GM19099 (cell line): Measurements from ENCODE around the gene CXXC5.

Experiments used
- POLR2A ChIP-seq: IDR thresholded peaks from 3 replicates; pipeline ENCODE4 v1.6.1; 2011; ENCODE audit warnings: low read depth; ENCODE audit not compliant: insufficient read length; ENCODE audit errors: extremely low read depth

Gene CXXC5

DNA sequence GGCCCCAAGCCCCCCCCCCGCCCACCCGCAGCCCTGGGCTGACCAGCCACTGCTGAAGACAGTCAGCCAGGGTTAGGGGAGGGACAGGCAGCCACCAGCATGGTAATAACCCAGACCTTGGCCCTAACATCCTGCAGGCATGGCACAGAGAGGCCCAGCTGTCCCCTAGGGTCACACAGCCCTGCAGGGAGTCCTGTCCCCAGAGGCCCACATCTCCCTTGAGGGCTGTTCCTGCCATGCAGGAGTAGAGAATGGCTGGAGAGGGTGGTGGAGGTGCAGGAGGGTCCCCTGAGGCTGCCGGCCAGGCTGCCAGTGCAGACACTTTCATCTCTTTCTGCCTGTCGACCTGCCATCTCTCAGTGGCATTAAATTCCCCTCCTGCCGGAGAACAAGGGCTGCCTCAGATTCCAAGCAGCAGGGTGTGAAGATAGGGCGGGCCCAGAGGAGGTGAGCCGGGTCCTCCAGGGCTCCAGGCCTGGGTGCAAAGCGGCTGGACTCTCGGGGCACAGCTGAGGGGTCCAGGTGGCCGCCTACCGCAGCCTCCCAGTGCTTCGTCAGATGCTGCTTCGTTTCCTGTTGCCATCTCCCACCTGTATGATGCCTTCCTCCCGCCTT, 40.0 kb downstream of the CXXC5 start:
- TF ChIP-seq POLR2A, result no peak

GRCh38 chr5:139688751-139689372, 40.7 kb downstream of the CXXC5 start:
- TF ChIP-seq POLR2A, result peak; percentile 6

DNA sequence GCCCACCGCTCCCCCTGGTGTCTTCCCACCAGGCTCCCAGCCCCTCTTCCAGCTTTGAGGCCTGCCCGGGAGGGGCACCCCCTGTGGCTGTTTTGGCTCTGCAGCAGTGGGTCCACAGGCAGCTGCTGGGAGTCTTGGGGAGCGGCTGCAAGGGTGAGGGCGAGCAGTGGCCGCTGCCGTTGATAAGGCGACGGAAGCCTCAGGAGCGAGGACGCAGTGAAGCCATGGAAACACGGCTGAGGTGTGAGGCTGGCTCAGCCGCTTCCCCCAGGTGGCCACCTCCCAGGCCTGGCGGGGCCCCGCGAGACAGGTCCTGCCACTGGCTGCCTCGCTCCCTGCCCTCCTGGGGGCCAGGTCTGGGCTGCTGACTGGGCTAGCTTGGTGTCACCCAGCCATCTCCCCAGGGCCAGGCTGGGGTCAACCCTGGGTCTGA, 41.5 kb downstream of the CXXC5 start:
- no peak for TF ChIP-seq POLR2A

GRCh38 chr5:139690064-139690802, 42.1 kb downstream of the CXXC5 start:
- no peak for TF ChIP-seq POLR2A

GRCh38 chr5:139690803-139691629, 42.9 kb downstream of the CXXC5 start:
- TF ChIP-seq POLR2A, result no peak

DNA sequence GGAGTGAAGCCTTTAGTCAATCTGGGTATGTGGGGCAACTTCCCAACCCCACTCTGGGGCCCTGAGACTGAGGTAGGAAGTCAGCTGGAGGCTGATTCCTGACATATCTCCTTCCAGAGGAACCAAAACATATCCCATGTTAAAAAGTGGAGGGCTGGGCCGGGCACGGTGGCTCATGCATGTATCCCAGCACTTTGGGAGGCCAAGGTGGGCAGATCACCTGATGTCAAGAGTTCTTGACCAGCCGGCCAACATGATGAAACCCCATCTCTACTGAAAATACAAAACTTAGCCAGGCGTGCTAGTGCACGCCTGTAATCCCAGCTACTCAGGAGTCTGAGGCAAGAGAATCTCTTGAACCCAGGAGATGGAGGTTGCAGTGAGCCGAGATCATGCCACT, 44.0 kb downstream of the CXXC5 start:
- TF ChIP-seq POLR2A, result no peak

- TF ChIP-seq POLR2A, result no peak
These were observed 44.6 kb downstream of the CXXC5 start for GRCh38 chr5:139692679-139693308.

DNA sequence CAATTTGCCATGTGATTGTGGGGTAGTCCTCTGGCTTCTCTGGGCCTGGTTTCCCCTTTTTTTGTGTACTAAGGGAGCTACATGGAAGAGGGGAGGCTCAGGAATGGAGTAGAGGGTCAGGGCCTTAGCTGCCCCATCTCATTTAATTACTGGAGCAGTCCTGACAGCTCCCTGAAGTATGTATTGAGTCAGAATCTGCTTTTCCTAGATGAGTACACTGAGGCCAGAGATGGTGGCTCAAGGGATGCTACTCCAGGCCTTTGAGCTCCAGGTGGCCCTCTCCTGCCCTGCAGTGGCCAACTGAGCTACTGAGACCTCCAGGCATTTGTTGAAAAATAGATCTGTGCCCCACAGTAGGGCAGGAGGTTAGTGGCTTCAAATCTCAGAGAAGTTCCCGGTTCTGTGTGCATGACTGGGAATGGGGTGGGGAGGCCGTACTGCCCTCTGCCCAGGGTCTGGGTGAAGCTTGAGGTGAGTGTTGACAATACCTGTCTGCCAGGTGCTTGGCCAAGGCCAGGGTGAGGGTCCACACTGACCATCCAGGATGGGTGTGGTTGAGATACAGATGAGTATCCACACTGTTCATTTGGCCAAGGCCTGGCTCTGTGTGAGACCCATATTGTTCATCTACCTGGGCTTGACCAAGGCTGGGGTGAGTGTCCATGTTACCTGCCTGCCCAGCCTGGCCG, 45.7 kb downstream of the CXXC5 start:
- no peak for TF ChIP-seq POLR2A

DNA sequence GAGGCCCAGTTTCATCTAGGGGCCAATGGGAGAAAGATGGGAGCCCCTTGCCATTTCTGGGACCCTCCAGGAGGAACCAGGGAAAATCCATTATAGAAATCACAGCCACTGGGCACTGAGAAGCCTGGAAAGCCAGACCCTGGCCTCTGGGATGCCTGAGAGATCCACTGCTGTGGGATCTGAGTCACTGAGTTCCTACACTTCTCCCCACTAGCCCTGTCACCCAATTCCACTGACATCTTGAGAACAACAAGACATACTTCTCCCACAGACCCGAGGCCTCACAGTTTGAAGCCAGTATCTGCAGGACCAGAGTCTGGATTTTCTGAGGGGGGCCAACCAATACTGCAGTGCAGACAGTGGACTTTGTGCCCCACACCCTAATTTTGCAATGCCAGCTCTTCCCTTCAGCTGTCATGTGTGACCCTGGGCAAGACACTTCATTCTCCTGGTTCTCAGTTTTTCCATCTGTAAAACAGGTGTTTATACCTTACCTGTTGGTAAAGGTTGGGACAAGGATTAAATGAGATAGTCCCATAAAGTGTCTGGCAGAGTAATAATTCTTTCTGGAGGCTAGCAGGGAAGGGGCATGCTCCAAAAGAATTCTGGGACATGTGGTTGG, 46.5 kb downstream of the CXXC5 start:
- TF ChIP-seq POLR2A, result no peak

- no peak for TF ChIP-seq POLR2A
These were observed 47.0 kb downstream of the CXXC5 start for GRCh38 chr5:139695178-139695573.

DNA sequence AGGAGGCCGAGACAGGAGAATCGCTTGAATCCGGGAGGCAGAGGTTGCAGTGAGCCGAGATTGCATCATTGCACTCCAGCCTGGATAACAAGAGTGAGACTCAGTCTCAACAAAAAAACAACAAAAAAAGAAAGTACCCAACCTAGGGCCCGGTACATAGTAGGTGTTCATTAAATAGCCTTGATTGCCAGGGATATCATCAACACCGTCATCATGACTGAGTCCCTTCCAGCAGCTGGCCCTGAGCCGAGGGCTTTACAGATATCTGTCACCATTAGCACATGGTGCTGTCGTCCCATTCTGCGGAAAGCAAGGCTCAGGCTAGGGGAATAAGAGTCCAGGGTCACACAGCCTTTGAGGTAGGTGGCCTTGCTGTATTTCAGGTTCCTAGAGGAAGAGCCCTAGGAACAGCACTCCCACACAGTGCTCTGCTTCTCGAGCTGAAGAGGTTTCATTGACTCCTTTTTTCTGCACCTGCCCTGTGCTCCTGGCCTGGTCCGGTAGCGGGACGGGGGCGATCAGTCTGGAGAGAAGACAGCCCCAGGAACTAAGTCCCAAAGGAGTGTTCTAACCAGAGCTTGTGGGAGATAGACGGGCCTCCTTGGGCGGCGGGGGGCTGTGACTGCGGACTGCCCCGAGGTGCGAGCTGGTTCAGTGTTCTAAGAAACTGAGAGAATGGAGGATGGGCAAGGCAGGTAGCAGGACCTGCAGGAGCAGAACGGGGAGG, 48.2 kb downstream of the CXXC5 start:
- no peak for TF ChIP-seq POLR2A

DNA sequence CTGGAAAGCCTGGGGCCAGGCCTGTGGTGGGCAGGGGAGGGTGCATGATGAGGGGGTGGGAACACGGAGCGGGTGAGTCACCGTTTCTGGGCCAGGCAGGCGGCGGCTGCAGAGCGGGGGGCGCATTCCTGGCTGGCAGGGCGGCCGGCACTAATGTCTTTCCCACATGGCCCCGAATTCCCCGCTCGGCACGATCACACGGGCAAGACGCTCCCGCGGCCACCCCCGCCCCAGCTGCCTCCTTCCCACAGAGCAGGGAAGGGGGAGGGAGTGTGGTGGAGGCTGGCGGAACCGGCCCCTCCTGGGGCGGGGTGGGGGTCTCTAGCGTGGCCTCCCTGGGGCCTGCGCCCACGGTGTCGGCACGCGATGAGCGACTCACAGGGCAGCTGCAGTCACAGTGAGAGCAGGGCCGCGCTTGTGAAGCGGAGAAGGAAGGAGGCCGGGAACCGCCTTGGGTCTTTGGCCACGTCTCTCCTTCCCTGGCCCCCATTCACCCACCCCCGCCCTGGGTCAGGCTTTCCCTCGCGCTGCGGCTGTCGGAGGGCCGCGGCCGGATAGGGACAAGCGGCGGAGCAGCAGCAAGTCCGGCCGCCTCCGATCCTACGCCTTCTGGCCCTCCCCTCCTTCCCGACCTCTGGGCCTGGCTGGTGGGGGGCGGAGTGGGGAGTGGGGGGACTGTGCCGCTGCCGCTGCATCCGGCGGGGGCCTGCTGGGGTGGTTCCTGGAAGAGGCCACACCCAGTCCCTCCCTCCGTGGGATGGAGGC, 48.9 kb downstream of the CXXC5 start:
- no peak for TF ChIP-seq POLR2A

- no peak for TF ChIP-seq POLR2A
These were observed 50.5 kb downstream of the CXXC5 start for GRCh38 chr5:139698490-139699146.
